Adipose tissue (tissue), 3 donors: ENCODE data around the gene PITPNC1. TPM values are rescaled to one million over a fixed set of nuclear protein-coding genes. Genes with fewer than 3 reads are reported as not detected.

ENCODE experiments used
- H3K27ac ChIP-seq: one replicate; pipeline ENCODE4 v1.5.1; 2013; ENCODE audit warnings: low read depth, low read length
- WGBS, 3 donors: extraction: QIAGEN DNeasy Blood & Tissue Kit; methylation state at CpG; one replicate each; pipeline ENCODE4 v1.1.7; 2013; 5-methylcytosine and 5-hydroxymethylcytosine counted together
- polyA plus RNA-seq, 3 donors: library from polyadenylated mRNA; stranded (reverse); fragments of 200-250 nt; gene quantifications; one replicate each; pipeline ENCODE4 v1.2.3, GENCODE V29; 2013
- donor health status: healthy with polysubstance abuse.
- donor health status: Bipolar disorder and iron deficiency.
- donor health status: healthy.

Gene PITPNC1
- polyA plus RNA-seq, 3 donors, result 12.6 to 21.2 (median 15.3) TPM

DNA sequence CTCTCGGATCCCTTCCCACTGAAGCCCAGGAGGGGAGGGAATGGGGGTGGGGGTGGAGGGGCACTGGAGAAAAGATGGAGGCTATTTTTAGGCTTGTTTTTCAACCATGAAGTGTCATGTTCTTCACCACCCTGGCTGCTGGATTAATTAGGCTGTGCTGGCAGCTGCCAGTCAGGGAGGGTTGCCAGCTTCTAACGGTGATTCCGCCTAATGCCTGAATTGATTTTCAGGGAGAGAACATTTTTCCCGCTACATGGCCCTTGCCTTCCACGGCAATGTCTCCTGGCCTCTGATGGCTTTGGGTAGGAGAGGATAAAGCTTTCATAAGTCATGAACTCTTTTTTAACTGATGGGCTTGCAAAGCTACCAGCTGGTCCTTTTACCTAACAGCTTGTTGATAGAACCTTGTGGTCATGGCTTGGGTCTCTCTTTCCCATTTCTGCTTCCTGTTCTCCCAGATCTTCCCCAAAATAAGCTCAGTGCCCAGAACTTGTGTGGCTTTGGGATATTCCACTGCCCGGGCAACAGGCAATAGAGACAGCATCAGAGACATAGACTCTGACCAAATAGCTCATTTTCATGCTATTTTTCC lies 167.4 kb downstream of the PITPNC1 start:
- H3K27ac ChIP-seq, result no peak overlapping the region
- WGBS, 3 donors, result 60 to 94% (median 90%) methylated on average over 6 of the region's 6 CpGs

DNA sequence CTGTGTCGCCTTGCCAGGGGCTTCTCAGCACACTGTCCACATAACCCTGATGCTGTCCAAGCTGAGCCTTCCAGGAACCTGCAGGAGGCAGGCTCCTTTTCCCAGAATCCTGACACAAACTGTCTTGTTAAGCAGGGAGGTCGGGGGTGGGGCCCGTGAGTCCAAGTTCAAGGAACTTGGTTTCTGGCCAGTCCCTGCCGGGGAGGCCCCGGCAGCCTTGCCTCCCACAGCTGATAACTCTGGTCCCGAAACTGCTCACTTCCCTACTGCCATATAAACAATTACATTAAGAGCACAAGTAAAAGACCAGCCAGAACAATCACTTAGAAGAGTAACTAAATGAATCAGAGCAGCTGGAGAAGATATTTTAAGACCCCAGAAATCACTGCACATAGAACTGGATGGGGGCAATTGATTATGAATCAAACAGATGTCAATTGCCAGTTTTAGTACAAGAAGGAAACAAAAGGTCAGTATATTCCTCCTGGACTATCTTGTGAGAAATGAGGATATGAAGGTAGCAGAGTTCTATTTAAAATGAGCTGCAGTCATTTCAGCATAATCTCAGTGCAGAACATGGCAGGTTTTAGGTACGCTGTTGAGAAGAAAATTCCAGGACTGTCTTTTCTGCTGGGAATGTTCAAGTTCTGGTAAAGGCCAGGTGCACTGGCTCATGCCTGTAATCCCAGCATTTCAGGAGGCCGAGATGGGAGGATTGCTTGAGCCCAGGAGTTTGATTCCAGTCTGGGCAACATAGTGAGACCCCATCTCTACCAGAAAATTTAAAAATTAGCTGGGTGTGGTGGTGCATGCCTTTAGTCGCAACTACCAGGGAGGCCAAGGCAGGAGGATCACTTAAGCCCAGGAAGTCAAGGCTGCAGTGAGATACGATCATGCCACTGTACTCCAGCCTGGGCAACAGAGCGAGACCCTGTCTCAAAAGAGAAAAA lies 169.8 kb downstream of the PITPNC1 start:
- no peak overlapping the region for H3K27ac ChIP-seq
- 55 to 66% (median 56%) methylated on average over 11 of the region's 11 CpGs for WGBS, 3 donors

DNA sequence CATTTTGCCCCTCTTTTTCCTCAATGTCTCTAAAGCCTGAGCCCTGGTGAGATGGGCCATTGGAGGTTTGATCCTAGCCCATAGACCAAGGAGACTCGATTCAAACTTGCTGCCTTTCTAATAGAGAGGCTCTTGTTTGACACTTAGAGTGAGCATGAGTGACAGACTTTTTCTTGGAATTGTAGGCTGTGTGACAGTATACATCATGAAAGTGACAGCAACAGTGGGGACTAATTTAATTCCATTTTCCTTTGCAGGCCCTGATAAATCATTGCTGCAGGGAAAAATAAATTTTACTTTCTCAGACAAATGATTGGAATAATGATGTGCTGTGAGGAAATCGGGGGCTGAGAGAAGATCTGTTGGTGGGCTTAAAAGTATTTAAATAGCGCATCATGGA lies 171.6 kb downstream of the PITPNC1 start:
- no peak overlapping the region for H3K27ac ChIP-seq
- WGBS, 3 donors, result 95 to 98% (median 95%) methylated on average over 3 of the region's 3 CpGs

DNA sequence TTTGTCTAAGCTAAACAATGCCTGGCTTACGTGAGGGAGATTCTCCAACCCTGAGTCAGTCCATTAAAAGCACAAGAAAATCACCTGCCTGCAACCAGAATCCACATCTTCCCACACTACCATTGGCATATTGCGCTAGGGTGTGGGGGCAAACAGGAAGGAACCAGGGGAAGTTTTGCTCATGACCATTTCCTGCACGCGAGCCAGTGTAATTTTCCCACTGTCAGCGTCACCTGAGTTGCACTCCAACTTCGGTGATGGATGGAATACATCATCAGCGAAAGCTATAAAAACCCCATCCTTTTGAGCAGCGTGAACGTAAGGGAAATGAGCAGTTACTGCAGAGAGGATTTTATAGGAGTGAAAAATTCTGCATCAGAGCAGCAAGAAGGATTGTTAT lies 172.7 kb downstream of the PITPNC1 start:
- whole genome bisulfite sequencing, 3 donors, result 57 to 88% (median 57%) methylated on average over 9 of the region's 9 CpGs
- no peak overlapping the region for H3K27ac ChIP-seq

DNA sequence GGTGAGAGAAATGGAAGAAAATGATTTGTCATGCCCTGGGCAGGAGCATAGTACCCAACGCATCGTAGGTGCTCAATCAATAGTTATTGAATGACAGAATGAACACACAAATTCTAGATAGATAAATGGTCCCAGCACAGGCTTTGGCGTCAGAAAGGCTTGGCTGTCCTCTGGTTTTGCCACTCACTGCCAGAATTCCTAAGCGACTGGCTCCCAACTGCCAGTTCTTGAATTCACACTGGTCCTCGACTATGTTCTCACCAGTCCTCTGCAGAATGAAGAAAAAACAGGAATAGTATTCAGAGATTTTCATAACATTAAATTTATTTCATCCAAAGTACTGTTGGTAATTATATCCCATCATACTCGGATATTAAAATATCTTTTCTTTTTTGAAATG lies 177.6 kb downstream of the PITPNC1 start:
- no peak overlapping the region for H3K27ac ChIP-seq
- WGBS, 3 donors, result 83 to 99% (median 96%) methylated on average over 6 of the region's 6 CpGs

DNA sequence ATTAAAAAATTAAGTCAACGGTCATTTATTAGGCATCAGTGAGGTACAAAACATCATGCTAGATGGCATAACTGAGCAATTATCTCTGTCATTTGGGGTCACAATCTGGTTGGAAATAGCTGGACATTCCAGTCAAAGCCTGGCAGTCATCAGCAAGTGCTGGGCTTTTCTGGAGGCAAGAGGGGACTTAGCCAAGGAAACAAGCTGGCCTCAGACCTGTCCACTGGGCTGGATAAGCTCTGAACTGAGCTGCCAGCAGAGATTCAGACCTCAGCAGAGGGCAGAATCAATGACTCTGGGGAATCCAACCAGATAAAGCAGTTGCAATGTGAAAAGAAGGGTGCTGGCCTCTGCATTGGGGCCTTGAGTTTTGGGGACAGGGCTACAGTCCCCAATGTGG lies 178.8 kb downstream of the PITPNC1 start:
- WGBS, 3 donors, result 93 to 100% (median 94%) methylated on average over 1 of the region's 1 CpG
- H3K27ac ChIP-seq, result no peak overlapping the region

DNA sequence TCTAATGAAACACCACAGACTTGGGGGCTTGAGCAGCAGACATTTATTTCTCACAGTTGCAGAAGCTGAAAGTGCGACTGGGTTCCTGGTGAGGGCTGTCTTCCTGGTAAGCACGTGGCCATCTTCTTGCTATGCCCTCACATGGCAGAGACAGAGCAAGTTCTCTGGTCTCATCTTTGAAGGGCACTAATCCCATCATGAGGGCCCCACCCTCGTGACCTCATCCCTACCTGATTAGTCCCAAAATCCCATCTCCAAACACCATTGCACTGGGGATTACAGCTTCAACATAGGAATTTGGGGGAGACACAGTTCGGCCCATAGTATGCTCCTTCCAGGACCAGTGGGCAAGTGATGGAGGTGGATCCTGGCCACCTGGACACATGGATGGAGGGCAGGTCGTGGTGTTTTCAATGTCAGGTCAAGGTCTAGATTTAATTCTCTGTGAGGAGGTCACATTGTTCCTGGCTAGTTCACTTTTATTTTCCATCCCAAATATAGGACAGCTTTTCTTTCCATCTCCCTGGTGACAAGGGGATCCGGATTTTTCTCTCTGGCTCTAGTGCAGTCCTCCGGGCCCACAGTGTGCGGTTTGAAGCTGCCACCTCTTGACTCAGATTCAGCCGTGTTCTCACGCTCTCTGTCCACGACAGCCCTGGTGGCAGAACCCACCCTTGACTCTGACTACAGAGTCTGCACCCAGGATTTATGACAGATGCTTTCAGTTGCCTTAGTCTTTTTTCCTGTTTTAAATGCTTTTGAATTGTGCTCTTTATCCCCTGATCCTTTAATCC lies 180.2 kb downstream of the PITPNC1 start:
- no peak overlapping the region for H3K27ac ChIP-seq
- 90 to 94% (median 92%) methylated on average over 11 of the region's 11 CpGs for WGBS, 3 donors

DNA sequence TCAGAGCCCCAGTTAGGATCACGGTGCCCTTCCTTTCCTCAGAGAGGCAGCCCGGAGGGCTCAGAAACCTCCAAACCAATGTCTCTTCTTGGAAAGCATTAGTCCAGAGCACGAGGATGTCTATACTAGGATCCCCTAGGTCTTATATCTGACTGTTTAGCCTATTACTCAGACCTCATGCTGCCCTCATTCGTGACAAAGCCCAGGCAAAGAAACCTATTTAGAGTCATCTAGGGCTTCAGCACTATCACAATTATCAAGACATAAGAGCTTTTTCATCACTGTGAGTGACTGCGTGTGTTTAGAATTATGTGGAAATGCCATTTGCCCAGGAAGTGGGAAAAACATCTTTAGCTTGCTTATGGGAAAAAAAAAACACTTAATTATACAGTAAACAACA lies 180.8 kb downstream of the PITPNC1 start:
- no peak overlapping the region for H3K27ac ChIP-seq
- WGBS, 3 donors, result 86 to 87% (median 87%) methylated on average over 5 of the region's 5 CpGs

DNA sequence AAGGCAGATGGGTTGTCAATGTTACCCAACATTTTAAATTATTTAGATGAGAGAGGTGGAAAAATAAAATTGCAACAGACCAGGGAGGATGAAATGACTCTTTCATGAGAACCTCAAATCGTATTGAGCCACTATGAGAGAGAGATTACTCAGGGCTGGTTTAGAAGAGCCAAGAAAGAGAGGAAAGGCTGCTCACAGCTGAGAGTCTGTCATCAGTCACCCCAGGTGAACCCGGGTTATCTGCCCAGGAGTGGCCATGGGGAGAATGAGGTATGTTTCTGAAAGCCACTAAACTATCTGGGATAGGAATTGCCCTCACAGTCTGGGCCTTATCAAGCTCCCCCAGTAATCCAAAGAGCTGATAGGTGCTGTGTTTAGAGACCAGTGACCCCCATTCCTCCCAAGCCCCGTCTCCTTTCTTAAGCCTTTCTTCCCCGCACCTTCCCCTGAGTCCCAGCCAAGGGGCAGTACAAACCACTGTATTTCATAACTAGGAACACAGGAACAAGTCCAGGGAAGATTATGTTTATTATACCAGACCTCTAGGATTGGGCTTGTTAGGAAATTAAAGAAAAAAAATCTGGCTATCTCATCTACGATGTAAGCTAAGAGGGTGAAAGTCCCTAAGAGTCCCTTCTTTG lies 181.8 kb downstream of the PITPNC1 start:
- H3K27ac ChIP-seq, result no peak overlapping the region
- 42 to 74% (median 74%) methylated on average over 5 of the region's 5 CpGs for WGBS, 3 donors

DNA sequence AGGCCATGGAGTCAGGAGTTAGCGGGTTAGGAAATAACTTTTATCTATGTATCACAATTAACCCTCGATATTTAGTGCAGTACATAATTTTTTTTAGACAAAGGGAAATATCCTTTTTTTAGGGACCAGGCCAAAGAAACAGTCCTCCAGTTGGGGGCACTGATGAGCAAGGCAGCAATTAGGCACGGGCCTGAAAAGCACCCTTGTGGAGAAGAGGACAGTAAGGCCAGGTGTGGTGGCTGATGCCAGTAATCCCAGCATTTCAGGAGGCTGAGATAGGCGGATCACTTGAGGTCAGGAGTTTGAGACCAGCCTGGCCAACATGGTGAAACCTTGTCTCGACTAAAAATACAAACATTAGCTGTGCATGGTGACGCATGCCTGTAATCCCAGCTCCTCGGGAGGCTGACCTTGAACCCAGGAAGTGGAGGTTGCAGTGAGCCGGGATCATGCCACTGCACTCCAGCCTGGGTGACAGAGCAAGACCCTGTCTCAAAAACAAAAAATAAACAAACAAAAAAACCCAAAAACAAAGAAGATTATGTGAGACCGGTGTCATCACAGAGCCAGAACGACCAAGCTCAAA lies 182.4 kb downstream of the PITPNC1 start:
- WGBS, 3 donors, result 68 to 90% (median 85%) methylated on average over 10 of the region's 10 CpGs
- no peak overlapping the region for H3K27ac ChIP-seq

DNA sequence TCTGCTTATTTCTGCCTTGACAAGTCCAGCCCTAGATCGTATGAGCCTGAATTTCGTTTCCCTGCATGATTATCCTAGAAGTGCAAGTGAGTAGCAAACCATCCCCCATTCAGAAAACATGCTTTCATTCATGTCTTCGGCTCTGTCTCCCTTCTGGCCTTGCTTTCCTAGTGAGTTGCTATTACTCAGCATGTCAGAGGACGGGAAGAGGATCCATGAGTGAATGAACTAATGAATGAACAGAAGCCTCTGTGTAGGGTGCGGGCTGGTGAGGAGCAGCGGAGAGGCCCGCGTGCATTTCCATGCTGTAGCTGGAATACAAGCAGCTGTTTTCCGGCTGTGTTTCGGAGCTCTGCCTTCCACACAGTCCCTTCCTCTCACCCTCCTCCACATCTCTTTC lies 184.9 kb downstream of the PITPNC1 start:
- no peak overlapping the region for H3K27ac ChIP-seq
- WGBS, 3 donors, result 88 to 89% (median 89%) methylated on average over 10 of the region's 10 CpGs

DNA sequence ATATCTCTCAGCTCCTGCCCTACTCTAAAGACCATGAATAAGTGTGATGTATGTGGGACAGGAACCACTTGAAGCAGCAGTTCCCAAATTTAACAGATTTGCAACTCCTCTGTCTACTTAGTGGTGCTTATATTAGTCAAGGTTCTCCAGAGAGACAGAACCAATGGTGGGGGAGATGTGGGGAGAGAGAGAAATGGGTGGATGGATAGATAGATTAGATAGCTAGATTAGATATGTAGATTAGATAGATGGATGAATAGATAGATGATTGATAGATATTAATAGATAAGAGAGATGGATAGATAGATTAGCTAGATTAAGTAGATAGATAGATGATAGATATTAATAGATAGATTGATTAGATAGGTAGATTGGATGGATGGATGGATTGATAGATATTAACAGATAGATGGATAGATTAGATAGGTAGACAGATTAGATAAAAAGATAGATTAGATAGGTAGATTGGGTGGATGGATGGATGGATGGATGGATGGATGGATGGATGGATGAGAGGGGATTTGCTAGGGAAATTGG lies 186.7 kb downstream of the PITPNC1 start:
- H3K27ac ChIP-seq, result no peak overlapping the region

DNA sequence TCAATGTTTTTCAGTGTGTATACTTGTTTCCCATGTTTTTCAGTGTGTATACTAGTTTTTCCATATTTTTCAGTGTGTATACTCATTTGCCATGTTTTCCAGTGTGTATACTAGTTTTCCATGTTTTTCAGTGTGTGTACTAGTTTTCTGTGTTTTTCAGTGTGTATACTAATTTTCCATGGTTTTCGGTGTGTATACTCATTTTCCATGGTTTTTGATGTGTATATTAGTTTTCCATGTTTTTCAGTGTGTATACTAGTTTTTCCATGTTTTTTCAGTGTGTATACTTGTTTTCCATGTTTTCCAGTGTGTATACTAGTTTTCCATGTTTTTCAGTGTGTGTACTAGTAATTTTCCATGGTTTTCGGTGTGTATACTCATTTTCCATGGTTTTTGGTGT lies 188.0 kb downstream of the PITPNC1 start:
- no peak overlapping the region for H3K27ac ChIP-seq
- WGBS, 3 donors, result 97 to 98% (median 98%) methylated on average over 2 of the region's 2 CpGs

DNA sequence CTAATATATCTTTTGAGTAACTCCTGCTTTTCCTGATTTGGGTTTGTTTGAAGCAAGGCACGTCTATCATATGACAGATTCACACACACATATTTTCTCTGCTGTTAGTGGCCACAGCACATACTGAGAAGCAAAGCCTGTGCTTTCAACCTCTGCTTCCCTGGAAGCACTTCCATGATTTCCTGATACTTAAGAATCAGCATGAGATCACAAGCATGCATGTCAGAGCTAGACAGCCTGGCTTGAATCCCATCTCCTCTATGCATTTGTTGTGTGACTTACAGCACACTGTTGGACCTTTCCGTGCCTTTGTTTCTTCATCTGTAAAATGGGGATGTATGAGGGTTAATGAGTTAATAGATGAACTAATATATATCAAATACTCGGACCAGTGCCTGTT lies 189.6 kb downstream of the PITPNC1 start:
- no peak overlapping the region for H3K27ac ChIP-seq
- 77 to 94% (median 87%) methylated on average over 3 of the region's 3 CpGs for WGBS, 3 donors

DNA sequence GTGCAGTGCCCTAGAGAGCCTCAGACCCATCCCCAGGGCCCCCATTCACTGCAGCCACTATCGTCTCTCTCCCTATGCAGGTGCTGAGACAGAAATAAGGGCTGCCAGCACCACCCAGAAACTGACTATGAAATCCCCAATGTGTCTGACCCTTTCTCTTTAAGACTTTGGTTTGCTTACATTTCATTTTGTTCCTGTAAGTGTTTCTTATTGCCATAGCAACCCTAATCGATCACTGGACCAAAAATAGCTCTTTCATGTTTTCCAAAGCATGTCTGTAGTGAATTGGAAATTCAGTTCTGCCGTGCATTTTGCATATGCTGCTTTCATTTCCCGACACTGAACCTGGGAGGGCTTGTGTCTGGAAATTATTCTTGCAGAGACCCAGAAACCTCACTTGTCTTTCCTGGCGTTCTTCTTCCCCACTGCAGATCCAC lies 192.0 kb downstream of the PITPNC1 start:
- WGBS, 3 donors, result 25 to 77% (median 74%) methylated on average over 5 of the region's 5 CpGs
- no peak overlapping the region for H3K27ac ChIP-seq

DNA sequence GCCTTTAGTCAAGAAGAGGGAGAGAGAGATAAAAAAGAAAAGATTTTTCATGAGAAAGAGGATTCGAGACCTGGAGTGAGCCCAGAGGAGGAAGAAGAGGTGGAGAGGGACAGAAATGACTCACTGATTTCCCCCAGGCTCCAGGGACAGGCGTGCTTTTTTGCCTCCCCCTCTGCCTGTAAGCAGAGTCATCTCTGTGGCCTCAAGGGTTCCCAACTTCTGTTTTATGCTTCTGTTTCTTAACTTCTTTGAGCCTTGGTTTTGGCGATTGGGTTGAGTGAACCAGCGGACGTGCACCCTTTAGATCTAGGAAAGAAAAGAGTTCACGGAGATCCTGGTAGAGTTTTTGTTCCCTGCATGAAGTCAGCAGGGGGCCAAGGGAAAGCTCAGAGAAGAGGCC lies 192.8 kb downstream of the PITPNC1 start:
- H3K27ac ChIP-seq, result no peak overlapping the region
- WGBS, 3 donors, result 69 to 81% (median 70%) methylated on average over 6 of the region's 6 CpGs

DNA sequence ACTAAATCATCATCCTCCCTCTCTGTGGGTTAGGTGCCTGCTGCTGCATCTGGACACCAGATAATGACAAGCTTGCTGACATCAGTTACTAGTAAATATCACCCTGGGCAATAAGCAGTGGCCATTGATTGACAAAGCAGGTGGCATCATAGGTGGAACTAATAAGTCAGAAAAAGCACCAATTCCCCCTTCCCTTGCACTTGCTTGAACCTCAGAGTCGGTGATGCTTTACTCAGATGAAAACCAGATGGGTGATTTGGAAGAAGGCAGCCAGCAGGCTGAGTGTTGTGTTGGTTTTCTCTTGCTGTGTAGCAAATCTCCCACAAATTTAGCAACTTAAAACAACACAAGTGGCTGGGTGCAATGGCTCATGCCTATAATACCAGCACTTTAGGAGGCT lies 193.7 kb downstream of the PITPNC1 start:
- 81 to 87% (median 86%) methylated on average over 1 of the region's 1 CpG for WGBS, 3 donors
- H3K27ac ChIP-seq, result no peak overlapping the region

DNA sequence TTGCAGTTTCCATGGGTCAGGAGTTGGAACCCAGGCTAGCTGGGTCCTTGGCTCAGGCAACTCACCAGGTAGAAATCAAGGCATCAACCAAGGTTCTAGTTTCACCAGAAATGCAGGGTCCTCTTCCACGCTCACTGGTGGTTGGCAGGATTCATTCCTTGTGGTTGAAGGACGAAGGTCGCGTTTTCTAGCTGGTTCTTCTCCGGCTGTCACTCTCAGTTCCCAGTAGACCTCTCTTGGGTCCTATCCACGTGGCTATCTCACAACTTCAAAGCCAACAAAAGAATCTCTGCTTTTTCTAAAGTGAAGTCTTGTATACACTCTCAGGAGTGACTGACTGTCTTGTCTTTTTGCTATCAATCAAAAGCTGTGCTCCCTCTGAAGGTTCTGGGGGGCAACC lies 194.4 kb downstream of the PITPNC1 start:
- WGBS, 3 donors, result 75 to 88% (median 81%) methylated on average over 6 of the region's 6 CpGs
- H3K27ac ChIP-seq, result no peak overlapping the region
